Measurements from ENCODE around the gene NOC2L. TPM values are rescaled to one million over a fixed set of nuclear protein-coding genes. Genes with fewer than 3 reads are reported as not detected.

Gene NOC2L
- total and polyA plus RNA-seq, 2 donors (not counting 3 experiments of a cell fraction or from before 2014, with no cell fraction given), result 55.3 to 87.9 TPM

- BruUV-seq (replicated peaks), result no TSS peak
- no peaks in the 10 kb centered on the region for H3K36me3 ChIP-seq (ENCODE audit: control insufficient read depth in 2 of 2, extremely low read depth in 1 of 2, insufficient read depth in 2 of 2, low read length in 2 of 2)
- no peak within 1 kb of the TSS for H3K27ac ChIP-seq (ENCODE audit: insufficient read depth, low read depth, low read length)
- no peak within 1 kb of the TSS for H3K4me3 ChIP-seq (replicated peaks in 1 of 3; ENCODE audit: insufficient read depth in 1 of 3, low read depth in 1 of 3, low read length in 3 of 3)
- peaks cover 0 to 2% of the 10 kb centered on the region in 2 experiments for H3K27me3 ChIP-seq (ENCODE audit: control insufficient read depth in 2 of 2, insufficient read depth in 2 of 2, low read length in 2 of 2)
- no peak for FAIRE-seq
- no peaks in the 10 kb centered on the region for H3K9me3 ChIP-seq (replicated peaks; ENCODE audit: control insufficient read depth, insufficient read depth, low read length)
- intact Hi-C loops (cut with micrococcal nuclease), result no loop called here
- no peaks in the 10 kb centered on the region for H3K79me2 ChIP-seq (ENCODE audit: control insufficient read depth, insufficient read depth, low read length)
- H2AFZ ChIP-seq (ENCODE audit: low read depth, low read length), result no peak within 1 kb of the TSS
- no peaks in the 10 kb centered on the region for H3K4me1 ChIP-seq (ENCODE audit: control insufficient read depth, extremely low read depth, insufficient read depth, low read length)
- dilution Hi-C loops (cut with MboI; ENCODE audit: extremely low pct_ligation_motif_present, low sequenced_read_pairs), result no loop called here
- H3K4me2 ChIP-seq (ENCODE audit: insufficient read depth, low read length), result no peak within 1 kb of the TSS
- TF ChIP-seq GATA2 (IDR thresholded peaks at IDR 0.05; ENCODE audit: insufficient read depth, insufficient read length, low read depth, low read length) (no peak), POLR2AphosphoS5 (IDR thresholded peaks at IDR 0.05; ENCODE audit: insufficient read depth, low read depth, low read length) (no peak), EZH2 (IDR thresholded peaks at IDR 0.05; ENCODE audit: borderline replicate concordance, low read depth, low read length, severe bottlenecking) (no peak), CTCF (IDR thresholded peaks at IDR 0.05; ENCODE audit: extremely low read depth in 1 of 2, insufficient read depth in 1 of 2, low read depth in 1 of 2, low read length in 2 of 2) (no peak), FOS (IDR thresholded peaks at IDR 0.05; ENCODE audit: borderline replicate concordance, insufficient read depth, low read length) (no peak), MYC (IDR thresholded peaks at IDR 0.05; ENCODE audit: low read depth, low read length) (no peak), POLR2A (IDR thresholded peaks at IDR 0.05; ENCODE audit: low read depth, low read length) (no peak), JUN (IDR thresholded peaks at IDR 0.05; ENCODE audit: borderline replicate concordance, insufficient read depth, insufficient read length, low read depth) (no peak), MAX (IDR thresholded peaks at IDR 0.05; ENCODE audit: insufficient read depth, insufficient read length) (no peak)
- ChIA-PET POLR2A (no interaction called here), CTCF (interaction anchor here (1.1 to 5.1 kb wide), 9 partner anchors 12 to 309 kb away, joined by 3 to 77 read pairs (median 13); partner anchors contain the start of gene PLEKHN1)
- H3K9me1 ChIP-seq (replicated peaks; ENCODE audit: control insufficient read depth, extremely low read depth, insufficient read depth, low read length), result no peaks in the 10 kb centered on the region
- no peak within 1 kb of the TSS for H3K9ac ChIP-seq (replicated peaks; ENCODE audit: extremely low read depth, insufficient read depth, low read length)
- no peaks in the 10 kb centered on the region for H4K20me1 ChIP-seq (replicated peaks; ENCODE audit: control insufficient read depth, extremely low read depth, insufficient read depth, low read length)
- DNase-seq (ENCODE audit: low read depth, low spot score), result no peak
Measured at GRCh38 chr1:981955-982558, 23.0 kb upstream of the NOC2L start, which contains the start of gene PERM1. Gene PERM1 (minus strand): TSS chr1:982093. CDS start chr1:981029, 1,064 bp downstream.

Data from endothelial cell of umbilical vein (primary cell).